Measurements from ENCODE around the gene HOXD4. TPM values are rescaled to one million over a fixed set of nuclear protein-coding genes. Genes with fewer than 3 reads are reported as not detected.

The HOXD4 gene
- total and polyA plus RNA-seq, 10 of the 15 experiments (the other 5 are each of a cell fraction or from before 2014, with no cell fraction given): 0.07 TPM; not detected in 9

DNA sequence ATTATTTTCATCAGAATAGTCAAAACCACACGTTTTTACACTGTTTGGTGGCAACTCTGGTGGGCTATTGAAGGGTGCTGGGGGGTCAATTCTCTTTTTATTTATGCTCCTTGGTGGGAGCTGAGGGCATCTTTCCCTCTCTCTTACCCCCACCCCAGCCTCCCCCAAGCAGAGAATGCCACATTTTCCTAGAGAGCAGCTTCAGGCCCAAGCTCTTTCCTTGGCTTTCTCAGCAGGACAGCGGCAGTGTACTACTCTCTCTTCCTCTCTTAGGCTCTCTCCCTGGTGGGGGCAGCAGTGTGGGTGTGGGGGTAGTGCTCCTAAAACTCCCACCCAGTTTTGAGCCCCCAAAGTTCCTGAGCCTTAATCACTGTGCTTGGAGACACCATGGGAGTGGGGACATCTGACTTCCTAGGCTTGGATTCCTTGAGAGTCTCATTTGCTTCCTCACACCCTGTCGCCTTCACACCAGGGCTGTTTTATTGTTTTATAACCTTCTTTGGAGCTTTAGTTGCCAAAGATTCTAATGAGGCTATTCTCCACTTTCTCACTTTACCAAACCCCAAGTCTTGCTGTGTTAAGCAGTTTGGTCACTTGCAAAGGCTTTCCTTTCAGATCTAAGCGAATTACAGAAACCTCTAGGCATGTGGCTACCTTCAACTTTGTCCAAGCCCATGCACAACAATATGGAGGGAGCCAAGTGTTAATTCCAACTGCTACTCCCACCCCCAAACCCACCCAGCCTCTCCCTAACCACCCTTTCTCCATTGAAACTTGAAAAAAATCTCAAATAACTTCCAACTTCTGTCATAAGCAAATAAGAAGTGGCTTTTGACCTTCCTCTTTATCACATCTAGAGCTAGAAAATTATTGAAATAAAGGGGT lies 6.0 kb upstream of the HOXD4 start:
- DNase-seq (ENCODE audit: low read depth, low spot score): no peak
- Histone ChIP-seq H3K4me1 (ENCODE audit: control insufficient read depth, insufficient read depth, low read length) (no peaks in the 10 kb centered on the region), H3K9ac (ENCODE audit: control insufficient read depth, insufficient read depth, low read length) (no peak overlapping the region), H3K4me2 (ENCODE audit: control insufficient read depth, insufficient read depth) (no peak overlapping the region), H3K9me3 (replicated peaks; ENCODE audit: control insufficient read depth, insufficient read depth, low read length) (no peaks in the 10 kb centered on the region), H2AFZ (ENCODE audit: control insufficient read depth, low read depth, low read length) (no peak overlapping the region), H4K20me1 (ENCODE audit: control insufficient read depth, insufficient read depth) (no peaks in the 10 kb centered on the region), H3K27ac (ENCODE audit: control insufficient read depth, insufficient read depth) (no peak overlapping the region), H3K79me2 (ENCODE audit: control insufficient read depth, insufficient read depth, low read length) (no peaks in the 10 kb centered on the region), H3K27me3 (replicated peaks in 1 of 2; ENCODE audit: control insufficient read depth in 2 of 2, insufficient read depth in 2 of 2, low read length in 1 of 2) (peaks cover 9 to 23% of the 10 kb centered on the region in 2 experiments), H3K36me3 (ENCODE audit: control insufficient read depth in 2 of 2, insufficient read depth in 2 of 2, low read length in 1 of 2) (no peaks in the 10 kb centered on the region), H3K4me3 (no peak overlapping the region)
- BruUV-seq (replicated peaks): no TSS peak
- intact Hi-C loops (cut with micrococcal nuclease; ENCODE audit: unreplicated experiment): no loop called here
- no peak for FAIRE-seq
- ChIA-PET POLR2A (no interaction called here), RAD21 (ENCODE audit: unreplicated experiment) (interaction anchor here (5.9 kb wide), 1 partner anchor 409 kb away, joined by 103 read pairs; no protein-coding TSS in a partner anchor), CTCF (interaction anchor here (2.6 to 8.6 kb wide), 4 partner anchors 309 to 1004 kb away, joined by 9 to 157 read pairs (median 37); no protein-coding TSS in a partner anchor), SMC1A (ENCODE audit: uncharacterized antibody, unreplicated experiment) (interaction anchor here (0.9 to 4.6 kb wide), 6 partner anchors 18 to 507 kb away, joined by 3 to 34 read pairs (median 7); no protein-coding TSS in a partner anchor)
- no peak for ATAC-seq
- in situ Hi-C loops (cut with MboI): loop anchor here (25.0 kb wide), 1 partner anchor 1192 kb away; no protein-coding TSS in a partner anchor
- WGBS (ENCODE audit: insufficient coverage, insufficient replicate concordance, low lambda C conversion rate, missing lambda C conversion rate): 2% methylated on average over 4 of the region's 4 CpGs
- TF ChIP-seq, protein P1, sequence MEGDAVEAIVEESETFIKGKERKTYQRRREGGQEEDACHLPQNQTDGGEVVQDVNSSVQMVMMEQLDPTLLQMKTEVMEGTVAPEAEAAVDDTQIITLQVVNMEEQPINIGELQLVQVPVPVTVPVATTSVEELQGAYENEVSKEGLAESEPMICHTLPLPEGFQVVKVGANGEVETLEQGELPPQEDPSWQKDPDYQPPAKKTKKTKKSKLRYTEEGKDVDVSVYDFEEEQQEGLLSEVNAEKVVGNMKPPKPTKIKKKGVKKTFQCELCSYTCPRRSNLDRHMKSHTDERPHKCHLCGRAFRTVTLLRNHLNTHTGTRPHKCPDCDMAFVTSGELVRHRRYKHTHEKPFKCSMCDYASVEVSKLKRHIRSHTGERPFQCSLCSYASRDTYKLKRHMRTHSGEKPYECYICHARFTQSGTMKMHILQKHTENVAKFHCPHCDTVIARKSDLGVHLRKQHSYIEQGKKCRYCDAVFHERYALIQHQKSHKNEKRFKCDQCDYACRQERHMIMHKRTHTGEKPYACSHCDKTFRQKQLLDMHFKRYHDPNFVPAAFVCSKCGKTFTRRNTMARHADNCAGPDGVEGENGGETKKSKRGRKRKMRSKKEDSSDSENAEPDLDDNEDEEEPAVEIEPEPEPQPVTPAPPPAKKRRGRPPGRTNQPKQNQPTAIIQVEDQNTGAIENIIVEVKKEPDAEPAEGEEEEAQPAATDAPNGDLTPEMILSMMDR (IDR thresholded peaks at IDR 0.05 in 2 of 3, conservative IDR thresholded peaks at IDR 0.05 in 1 of 3; ENCODE audit: control insufficient read depth in 2 of 3, extremely low read depth in 1 of 3, insufficient read depth in 1 of 3, low read depth in 3 of 3, low read length in 3 of 3): no peak
- TF ChIP-seq, protein P2, sequence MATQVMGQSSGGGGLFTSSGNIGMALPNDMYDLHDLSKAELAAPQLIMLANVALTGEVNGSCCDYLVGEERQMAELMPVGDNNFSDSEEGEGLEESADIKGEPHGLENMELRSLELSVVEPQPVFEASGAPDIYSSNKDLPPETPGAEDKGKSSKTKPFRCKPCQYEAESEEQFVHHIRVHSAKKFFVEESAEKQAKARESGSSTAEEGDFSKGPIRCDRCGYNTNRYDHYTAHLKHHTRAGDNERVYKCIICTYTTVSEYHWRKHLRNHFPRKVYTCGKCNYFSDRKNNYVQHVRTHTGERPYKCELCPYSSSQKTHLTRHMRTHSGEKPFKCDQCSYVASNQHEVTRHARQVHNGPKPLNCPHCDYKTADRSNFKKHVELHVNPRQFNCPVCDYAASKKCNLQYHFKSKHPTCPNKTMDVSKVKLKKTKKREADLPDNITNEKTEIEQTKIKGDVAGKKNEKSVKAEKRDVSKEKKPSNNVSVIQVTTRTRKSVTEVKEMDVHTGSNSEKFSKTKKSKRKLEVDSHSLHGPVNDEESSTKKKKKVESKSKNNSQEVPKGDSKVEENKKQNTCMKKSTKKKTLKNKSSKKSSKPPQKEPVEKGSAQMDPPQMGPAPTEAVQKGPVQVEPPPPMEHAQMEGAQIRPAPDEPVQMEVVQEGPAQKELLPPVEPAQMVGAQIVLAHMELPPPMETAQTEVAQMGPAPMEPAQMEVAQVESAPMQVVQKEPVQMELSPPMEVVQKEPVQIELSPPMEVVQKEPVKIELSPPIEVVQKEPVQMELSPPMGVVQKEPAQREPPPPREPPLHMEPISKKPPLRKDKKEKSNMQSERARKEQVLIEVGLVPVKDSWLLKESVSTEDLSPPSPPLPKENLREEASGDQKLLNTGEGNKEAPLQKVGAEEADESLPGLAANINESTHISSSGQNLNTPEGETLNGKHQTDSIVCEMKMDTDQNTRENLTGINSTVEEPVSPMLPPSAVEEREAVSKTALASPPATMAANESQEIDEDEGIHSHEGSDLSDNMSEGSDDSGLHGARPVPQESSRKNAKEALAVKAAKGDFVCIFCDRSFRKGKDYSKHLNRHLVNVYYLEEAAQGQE (IDR thresholded peaks at IDR 0.05; ENCODE audit: low read depth, low read length): no peak
- TF ChIP-seq, protein P3, sequence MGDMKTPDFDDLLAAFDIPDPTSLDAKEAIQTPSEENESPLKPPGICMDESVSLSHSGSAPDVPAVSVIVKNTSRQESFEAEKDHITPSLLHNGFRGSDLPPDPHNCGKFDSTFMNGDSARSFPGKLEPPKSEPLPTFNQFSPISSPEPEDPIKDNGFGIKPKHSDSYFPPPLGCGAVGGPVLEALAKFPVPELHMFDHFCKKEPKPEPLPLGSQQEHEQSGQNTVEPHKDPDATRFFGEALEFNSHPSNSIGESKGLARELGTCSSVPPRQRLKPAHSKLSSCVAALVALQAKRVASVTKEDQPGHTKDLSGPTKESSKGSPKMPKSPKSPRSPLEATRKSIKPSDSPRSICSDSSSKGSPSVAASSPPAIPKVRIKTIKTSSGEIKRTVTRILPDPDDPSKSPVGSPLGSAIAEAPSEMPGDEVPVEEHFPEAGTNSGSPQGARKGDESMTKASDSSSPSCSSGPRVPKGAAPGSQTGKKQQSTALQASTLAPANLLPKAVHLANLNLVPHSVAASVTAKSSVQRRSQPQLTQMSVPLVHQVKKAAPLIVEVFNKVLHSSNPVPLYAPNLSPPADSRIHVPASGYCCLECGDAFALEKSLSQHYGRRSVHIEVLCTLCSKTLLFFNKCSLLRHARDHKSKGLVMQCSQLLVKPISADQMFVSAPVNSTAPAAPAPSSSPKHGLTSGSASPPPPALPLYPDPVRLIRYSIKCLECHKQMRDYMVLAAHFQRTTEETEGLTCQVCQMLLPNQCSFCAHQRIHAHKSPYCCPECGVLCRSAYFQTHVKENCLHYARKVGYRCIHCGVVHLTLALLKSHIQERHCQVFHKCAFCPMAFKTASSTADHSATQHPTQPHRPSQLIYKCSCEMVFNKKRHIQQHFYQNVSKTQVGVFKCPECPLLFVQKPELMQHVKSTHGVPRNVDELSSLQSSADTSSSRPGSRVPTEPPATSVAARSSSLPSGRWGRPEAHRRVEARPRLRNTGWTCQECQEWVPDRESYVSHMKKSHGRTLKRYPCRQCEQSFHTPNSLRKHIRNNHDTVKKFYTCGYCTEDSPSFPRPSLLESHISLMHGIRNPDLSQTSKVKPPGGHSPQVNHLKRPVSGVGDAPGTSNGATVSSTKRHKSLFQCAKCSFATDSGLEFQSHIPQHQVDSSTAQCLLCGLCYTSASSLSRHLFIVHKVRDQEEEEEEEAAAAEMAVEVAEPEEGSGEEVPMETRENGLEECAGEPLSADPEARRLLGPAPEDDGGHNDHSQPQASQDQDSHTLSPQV (IDR thresholded peaks at IDR 0.05): no peak
- TF ChIP-seq CREM (IDR thresholded peaks at IDR 0.05; ENCODE audit: low read depth) (no peak), TARDBP (IDR thresholded peaks at IDR 0.05; ENCODE audit: borderline replicate concordance) (no peak), FOXK2 (IDR thresholded peaks at IDR 0.05) (no peak), ZNF24 (IDR thresholded peaks at IDR 0.05) (no peak)
- TF ChIP-seq, protein P4, sequence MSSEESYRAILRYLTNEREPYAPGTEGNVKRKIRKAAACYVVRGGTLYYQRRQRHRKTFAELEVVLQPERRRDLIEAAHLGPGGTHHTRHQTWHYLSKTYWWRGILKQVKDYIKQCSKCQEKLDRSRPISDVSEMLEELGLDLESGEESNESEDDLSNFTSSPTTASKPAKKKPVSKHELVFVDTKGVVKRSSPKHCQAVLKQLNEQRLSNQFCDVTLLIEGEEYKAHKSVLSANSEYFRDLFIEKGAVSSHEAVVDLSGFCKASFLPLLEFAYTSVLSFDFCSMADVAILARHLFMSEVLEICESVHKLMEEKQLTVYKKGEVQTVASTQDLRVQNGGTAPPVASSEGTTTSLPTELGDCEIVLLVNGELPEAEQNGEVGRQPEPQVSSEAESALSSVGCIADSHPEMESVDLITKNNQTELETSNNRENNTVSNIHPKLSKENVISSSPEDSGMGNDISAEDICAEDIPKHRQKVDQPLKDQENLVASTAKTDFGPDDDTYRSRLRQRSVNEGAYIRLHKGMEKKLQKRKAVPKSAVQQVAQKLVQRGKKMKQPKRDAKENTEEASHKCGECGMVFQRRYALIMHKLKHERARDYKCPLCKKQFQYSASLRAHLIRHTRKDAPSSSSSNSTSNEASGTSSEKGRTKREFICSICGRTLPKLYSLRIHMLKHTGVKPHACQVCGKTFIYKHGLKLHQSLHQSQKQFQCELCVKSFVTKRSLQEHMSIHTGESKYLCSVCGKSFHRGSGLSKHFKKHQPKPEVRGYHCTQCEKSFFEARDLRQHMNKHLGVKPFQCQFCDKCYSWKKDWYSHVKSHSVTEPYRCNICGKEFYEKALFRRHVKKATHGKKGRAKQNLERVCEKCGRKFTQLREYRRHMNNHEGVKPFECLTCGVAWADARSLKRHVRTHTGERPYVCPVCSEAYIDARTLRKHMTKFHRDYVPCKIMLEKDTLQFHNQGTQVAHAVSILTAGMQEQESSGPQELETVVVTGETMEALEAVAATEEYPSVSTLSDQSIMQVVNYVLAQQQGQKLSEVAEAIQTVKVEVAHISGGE (CRISPR knock-in tag; IDR thresholded peaks at IDR 0.05): no peak
